Measurements from ENCODE around the gene TSPAN13. TPM values are rescaled to one million over a fixed set of nuclear protein-coding genes. Genes with fewer than 3 reads are reported as not detected.

TSPAN13 gene
- total and polyA plus RNA-seq, 2 of the 8 experiments (the other 6 are each of a cell fraction or from before 2014, with no cell fraction given): 15.3 to 28.1 TPM

DNA sequence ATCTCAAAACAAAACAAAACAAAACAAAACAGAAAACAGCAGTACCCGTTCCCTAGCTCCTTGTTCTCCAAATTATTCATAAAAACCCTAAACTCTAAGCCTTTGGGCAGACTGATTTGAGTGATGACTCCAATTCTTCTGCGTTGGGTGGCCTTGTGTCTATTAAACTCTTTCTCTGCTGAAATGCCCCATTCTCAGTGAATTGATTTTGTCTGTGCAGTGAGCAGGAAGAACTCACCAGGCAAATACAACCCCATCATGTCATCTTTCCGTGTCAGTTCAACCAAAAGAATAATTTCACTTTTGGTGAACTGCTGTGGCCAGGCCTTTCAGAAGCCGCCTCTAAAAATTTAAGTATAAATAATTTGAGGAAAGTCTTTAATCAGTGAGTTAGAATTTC is 18.5 kb upstream of the TSPAN13 start (continued):
- TF ChIP-seq, protein P1, sequence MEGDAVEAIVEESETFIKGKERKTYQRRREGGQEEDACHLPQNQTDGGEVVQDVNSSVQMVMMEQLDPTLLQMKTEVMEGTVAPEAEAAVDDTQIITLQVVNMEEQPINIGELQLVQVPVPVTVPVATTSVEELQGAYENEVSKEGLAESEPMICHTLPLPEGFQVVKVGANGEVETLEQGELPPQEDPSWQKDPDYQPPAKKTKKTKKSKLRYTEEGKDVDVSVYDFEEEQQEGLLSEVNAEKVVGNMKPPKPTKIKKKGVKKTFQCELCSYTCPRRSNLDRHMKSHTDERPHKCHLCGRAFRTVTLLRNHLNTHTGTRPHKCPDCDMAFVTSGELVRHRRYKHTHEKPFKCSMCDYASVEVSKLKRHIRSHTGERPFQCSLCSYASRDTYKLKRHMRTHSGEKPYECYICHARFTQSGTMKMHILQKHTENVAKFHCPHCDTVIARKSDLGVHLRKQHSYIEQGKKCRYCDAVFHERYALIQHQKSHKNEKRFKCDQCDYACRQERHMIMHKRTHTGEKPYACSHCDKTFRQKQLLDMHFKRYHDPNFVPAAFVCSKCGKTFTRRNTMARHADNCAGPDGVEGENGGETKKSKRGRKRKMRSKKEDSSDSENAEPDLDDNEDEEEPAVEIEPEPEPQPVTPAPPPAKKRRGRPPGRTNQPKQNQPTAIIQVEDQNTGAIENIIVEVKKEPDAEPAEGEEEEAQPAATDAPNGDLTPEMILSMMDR (IDR thresholded peaks at IDR 0.05; ENCODE audit: control extremely low read depth in 1 of 3, insufficient read depth in 1 of 3, low read depth in 1 of 3, low read length in 3 of 3): no peak
- TF ChIP-seq SIX5 (IDR thresholded peaks at IDR 0.05; ENCODE audit: low read depth, low read length): no peak
- no peak for TF ChIP-seq RAD21 (IDR thresholded peaks at IDR 0.05 in 1 of 2, conservative IDR thresholded peaks at IDR 0.05 in 1 of 2; ENCODE audit: low read depth in 2 of 2, low read length in 2 of 2)
